ENCODE measurements around the gene RECK. TPM values are rescaled to one million over a fixed set of nuclear protein-coding genes. Genes with fewer than 3 reads are reported as not detected.

RECK gene
- total RNA-seq, 1 donor from 2014 or later = 11.7 TPM

DNA sequence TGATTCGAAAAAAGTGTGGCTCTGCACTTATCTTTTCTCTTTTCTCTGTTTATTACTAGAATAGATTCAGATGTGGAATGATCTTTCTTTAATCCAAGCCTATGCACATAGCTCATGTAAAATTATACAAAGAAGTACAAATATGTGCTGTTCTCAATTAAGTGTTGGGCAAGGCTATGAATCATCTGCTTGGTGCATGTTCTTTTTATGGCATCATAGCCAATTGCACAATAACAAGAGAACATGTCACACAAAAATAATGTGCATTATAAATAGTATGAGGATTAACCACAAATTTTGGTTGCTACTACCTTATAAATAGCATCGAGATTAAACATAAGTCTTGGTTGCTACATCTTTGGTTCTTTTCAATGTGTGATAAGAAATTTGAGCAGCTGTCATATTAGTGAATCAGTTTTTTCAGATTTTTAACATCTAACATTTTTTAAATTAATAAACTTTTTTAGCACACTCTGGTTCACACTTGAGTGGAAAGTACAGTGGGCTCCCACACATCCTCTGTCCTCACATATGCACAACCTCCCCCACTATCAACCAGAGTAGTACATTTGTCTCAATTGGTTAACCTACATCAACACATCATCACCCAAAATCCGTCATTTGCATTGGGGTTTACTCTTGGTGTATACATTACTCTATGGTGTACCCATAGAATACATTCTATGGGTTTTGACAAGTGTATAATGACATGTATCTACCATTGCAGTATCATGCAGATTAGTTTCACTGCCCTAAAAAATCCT is 6.8 kb upstream of the RECK start:
- H3K36me3 Mint-ChIP-seq = no peaks in the 10 kb centered on the region
- H3K9me3 Mint-ChIP-seq = no peaks in the 10 kb centered on the region
- H3K27ac Mint-ChIP-seq = no peak overlapping the region
- H3K4me3 Mint-ChIP-seq = no peak overlapping the region
- DNase-seq (ENCODE audit: extremely low spot score, unreplicated experiment) = no peak
- no peaks in the 10 kb centered on the region for H3K4me1 Mint-ChIP-seq (ENCODE audit: unreplicated experiment)
- TF ChIP-seq, protein P1, sequence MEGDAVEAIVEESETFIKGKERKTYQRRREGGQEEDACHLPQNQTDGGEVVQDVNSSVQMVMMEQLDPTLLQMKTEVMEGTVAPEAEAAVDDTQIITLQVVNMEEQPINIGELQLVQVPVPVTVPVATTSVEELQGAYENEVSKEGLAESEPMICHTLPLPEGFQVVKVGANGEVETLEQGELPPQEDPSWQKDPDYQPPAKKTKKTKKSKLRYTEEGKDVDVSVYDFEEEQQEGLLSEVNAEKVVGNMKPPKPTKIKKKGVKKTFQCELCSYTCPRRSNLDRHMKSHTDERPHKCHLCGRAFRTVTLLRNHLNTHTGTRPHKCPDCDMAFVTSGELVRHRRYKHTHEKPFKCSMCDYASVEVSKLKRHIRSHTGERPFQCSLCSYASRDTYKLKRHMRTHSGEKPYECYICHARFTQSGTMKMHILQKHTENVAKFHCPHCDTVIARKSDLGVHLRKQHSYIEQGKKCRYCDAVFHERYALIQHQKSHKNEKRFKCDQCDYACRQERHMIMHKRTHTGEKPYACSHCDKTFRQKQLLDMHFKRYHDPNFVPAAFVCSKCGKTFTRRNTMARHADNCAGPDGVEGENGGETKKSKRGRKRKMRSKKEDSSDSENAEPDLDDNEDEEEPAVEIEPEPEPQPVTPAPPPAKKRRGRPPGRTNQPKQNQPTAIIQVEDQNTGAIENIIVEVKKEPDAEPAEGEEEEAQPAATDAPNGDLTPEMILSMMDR (conservative IDR thresholded peaks at IDR 0.05) = no peak
- H3K27me3 Mint-ChIP-seq = peaks cover 32% of the 10 kb centered on the region

DNA sequence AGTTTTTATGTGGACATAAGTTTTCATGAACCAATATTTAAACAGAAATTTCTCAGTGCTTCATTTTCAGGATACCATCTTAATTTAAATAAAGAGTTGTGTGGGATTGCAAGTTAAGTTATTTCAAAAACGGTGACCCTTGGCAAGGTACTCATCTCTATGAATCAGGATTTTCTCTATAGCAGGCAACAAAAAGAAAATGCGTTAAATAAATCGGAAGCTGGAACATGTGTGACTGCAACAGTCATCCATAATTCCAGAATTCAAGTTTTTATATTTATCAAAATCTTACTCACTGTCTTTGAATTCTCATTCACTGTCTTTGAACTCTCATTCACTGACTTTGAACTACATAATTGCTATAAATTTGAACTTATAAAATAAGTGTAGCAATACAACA is 5.8 kb upstream of the RECK start:
- Mint-ChIP-seq H3K9me3 (no peaks in the 10 kb centered on the region), H3K27me3 (peaks cover 32% of the 10 kb centered on the region), H3K4me3 (no peak overlapping the region), H3K36me3 (no peaks in the 10 kb centered on the region), H3K4me1 (ENCODE audit: unreplicated experiment) (no peaks in the 10 kb centered on the region), H3K27ac (no peak overlapping the region)
- no peak for DNase-seq (ENCODE audit: extremely low spot score, unreplicated experiment)
- TF ChIP-seq, protein P1 (conservative IDR thresholded peaks at IDR 0.05) = no peak

DNA sequence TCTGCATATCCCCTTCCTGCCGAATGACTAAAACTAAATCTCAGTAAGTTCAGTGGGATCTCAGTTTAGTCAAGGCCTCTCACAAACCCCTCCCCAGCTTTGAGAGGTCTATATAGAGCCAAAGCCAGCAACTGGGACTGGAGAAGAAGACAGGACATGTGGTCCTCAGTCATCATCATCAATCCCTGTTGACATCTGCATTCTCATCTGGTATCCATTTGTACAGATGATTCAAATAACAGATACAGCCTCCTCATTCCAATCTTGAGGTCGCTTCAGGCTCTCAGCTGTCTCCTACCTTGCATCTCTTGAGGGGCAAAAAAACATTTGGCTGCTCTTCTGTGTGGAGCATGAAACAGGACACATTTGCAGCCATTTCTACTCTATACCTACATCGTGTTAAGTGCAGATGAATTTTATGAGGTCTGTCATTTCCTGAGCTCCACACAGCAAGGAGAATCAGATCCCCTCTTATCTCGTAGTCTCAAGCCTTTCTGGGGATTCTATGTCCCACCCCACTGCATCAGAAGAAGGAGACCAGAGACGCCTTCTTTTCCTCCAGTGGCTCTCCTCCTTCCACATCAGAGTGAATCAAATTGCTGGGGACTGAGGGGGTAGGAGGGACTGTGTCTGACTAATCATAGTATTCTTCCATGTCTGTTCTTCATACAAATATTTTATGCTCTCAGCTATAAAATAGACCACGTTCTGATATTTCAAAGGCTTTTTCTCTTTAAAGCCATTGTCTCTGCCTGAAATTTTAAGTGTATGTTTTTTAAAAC is 4.7 kb upstream of the RECK start:
- Mint-ChIP-seq H3K4me1 (ENCODE audit: unreplicated experiment) (no peaks in the 10 kb centered on the region), H3K9me3 (no peaks in the 10 kb centered on the region), H3K4me3 (no peak overlapping the region), H3K27me3 (peaks cover 29% of the 10 kb centered on the region), H3K27ac (no peak overlapping the region), H3K36me3 (no peaks in the 10 kb centered on the region)
- no peak for DNase-seq (ENCODE audit: extremely low spot score, unreplicated experiment)
- TF ChIP-seq, protein P1 (conservative IDR thresholded peaks at IDR 0.05) = no peak

DNA sequence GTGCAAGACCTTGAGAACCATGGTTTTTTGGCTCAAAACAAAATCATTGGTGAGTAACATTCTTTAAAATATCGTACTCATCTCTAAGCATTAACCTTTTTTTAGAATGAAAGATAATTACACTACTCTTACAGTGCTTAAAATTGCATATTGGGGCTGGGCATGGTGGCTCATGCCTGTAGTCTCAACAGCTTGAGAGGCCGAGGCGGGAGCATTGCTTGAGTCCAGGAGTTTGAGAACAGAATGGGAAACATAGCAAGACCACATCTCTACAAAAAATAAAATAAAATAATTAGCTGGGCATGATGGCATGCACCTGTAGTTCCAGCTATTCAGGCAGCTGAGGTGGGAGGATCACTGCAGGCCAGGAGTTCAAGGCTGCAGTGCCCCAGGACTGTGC is 2.9 kb upstream of the RECK start:
- Mint-ChIP-seq H3K4me3 (no peak overlapping the region), H3K27me3 (peaks cover 32% of the 10 kb centered on the region), H3K27ac (no peak overlapping the region), H3K4me1 (ENCODE audit: unreplicated experiment) (peaks cover 5% of the 10 kb centered on the region), H3K9me3 (no peaks in the 10 kb centered on the region), H3K36me3 (no peaks in the 10 kb centered on the region)
- DNase-seq (ENCODE audit: extremely low spot score, unreplicated experiment) = no peak
- TF ChIP-seq, protein P1 (conservative IDR thresholded peaks at IDR 0.05) = no peak

DNA sequence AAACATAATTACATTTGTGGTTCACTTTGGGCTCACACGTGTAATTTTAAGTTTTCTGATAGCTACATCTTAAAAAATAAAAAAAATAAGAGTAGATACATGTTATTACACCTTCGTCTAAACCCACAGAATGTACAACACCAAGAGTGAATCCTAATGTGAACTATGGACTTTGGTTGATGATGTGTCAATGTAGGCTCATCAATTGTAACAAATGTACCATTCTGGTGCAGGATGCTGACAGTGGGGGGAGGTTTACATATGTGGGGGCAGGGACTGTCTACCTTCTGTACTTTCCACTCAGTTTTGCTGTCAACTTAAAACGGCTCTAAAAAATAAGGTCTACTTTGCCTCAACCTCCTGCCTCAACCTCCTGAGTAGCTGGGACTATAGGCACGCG is 2.5 kb upstream of the RECK start:
- TF ChIP-seq, protein P1 (conservative IDR thresholded peaks at IDR 0.05) = no peak
- peaks cover 28% of the 10 kb centered on the region for H3K27me3 Mint-ChIP-seq
- no peak for DNase-seq (ENCODE audit: extremely low spot score, unreplicated experiment)
- no peak overlapping the region for H3K4me3 Mint-ChIP-seq
- H3K27ac Mint-ChIP-seq = no peak overlapping the region
- no peaks in the 10 kb centered on the region for H3K9me3 Mint-ChIP-seq
- H3K36me3 Mint-ChIP-seq = no peaks in the 10 kb centered on the region
- H3K4me1 Mint-ChIP-seq (ENCODE audit: unreplicated experiment) = peaks cover 8% of the 10 kb centered on the region

All from type B pancreatic cell (in vitro differentiated cells).